Measurements from ENCODE around the gene LIN9. TPM values are rescaled to one million over a fixed set of nuclear protein-coding genes. Genes with fewer than 3 reads are reported as not detected.

Gene LIN9
- total and polyA plus RNA-seq, 2 of the 13 experiments (the other 11 are each of a cell fraction or from before 2014, with no cell fraction given): 3.0 to 10.0 TPM

DNA sequence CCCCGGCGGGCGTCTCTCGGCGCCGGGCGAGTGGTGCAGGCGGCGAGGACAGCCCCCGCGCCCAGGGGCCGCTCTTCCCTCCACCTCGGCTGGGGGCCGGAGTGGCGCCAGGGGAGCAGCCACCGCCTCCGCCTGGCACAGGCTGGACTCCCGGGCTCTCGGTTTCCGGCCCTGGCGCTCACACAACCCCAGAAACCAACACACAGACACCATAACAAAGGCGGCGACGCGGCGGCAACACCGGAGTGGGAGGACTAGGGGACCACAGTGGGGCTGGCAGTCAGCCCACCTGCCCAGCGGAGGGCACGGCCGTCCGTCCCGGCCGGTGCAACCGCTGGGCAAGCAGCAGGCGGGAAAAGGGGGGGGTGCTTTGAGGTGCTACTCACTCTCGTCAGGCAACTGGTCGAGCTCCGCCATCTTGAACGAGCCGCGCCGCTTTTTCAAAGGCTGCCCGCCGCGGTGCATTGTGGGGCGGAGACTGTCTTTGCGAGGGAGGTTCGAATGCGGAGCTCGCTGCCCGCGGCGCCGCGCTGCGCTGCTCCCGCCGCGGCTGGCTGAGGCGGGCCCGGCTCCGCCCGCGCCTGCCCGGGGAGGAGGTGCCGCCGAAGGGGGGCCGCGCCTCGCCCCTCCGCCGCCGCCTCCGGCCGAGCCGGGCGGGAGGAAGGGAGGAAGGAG lies at the start of gene LIN9 (continued):
- TF ChIP-seq ZNF768 (CRISPR knock-in tag; IDR thresholded peaks at IDR 0.05) (peak; percentile 31; the same call in 1 of the 2 replicates), RAD51 (IDR thresholded peaks at IDR 0.05; ENCODE audit: borderline replicate concordance) (no peak), ZNF121 (CRISPR knock-in tag; IDR thresholded peaks at IDR 0.05) (0 out of 2 replicates have a peak, but pooled peaks have one; percentile 6), PBX2 (CRISPR knock-in tag; IDR thresholded peaks at IDR 0.05) (no peak), NFIC (IDR thresholded peaks at IDR 0.05; ENCODE audit: low read length) (no peak), ZMAT3 (CRISPR knock-in tag; conservative IDR thresholded peaks at IDR 0.05) (no peak), JUNB (CRISPR knock-in tag; IDR thresholded peaks at IDR 0.05; ENCODE audit: borderline replicate concordance) (peak; percentile 64; the same call in 1 of the 2 replicates), HIC2 (CRISPR knock-in tag; IDR thresholded peaks at IDR 0.05; ENCODE audit: low read depth) (peak; percentile 24; the same call in 1 of the 2 replicates), SRSF9 (IDR thresholded peaks at IDR 0.05; ENCODE audit: borderline replicate concordance, insufficient read depth, low read depth, low read length, poor library complexity, severe bottlenecking) (no peak), FOXA1 (IDR thresholded peaks at IDR 0.05) (no peak), FOXA1 (CRISPR knock-in tag; IDR thresholded peaks at IDR 0.05) (no peak), NONO (IDR thresholded peaks at IDR 0.05) (no peak), NONO (CRISPR knock-in tag; conservative IDR thresholded peaks at IDR 0.05) (no peak; the same call in 1 of the 2 replicates), FOXK2 (IDR thresholded peaks at IDR 0.05) (no peak), ZNF510 (CRISPR knock-in tag; IDR thresholded peaks at IDR 0.05; ENCODE audit: low read depth) (no peak), KAT8 (CRISPR knock-in tag; IDR thresholded peaks at IDR 0.05) (peak; percentile 38; the same call in 1 of the 2 replicates), ZEB1 (IDR thresholded peaks at IDR 0.05; ENCODE audit: insufficient replicate concordance, low read depth) (no peak), ZNF781 (CRISPR knock-in tag; IDR thresholded peaks at IDR 0.05; ENCODE audit: borderline replicate concordance, not compliant biosample characterization) (no peak), ONECUT2 (CRISPR knock-in tag; IDR thresholded peaks at IDR 0.05) (no peak), CCAR2 (optimal IDR thresholded peaks at IDR 0.05; ENCODE audit: low read depth, low read length) (no peak), NAIF1 (CRISPR knock-in tag; IDR thresholded peaks at IDR 0.05; ENCODE audit: borderline replicate concordance) (no peak), RCOR2 (CRISPR knock-in tag; IDR thresholded peaks at IDR 0.05) (no peak), ZNF225 (CRISPR knock-in tag; IDR thresholded peaks at IDR 0.05) (no peak), SMAD9 (CRISPR knock-in tag; IDR thresholded peaks at IDR 0.05) (no peak), GFI1 (CRISPR knock-in tag; IDR thresholded peaks at IDR 0.05; ENCODE audit: borderline replicate concordance) (no peak)
- TF ChIP-seq, protein P1, sequence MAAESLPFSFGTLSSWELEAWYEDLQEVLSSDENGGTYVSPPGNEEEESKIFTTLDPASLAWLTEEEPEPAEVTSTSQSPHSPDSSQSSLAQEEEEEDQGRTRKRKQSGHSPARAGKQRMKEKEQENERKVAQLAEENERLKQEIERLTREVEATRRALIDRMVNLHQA (CRISPR knock-in tag; IDR thresholded peaks at IDR 0.05): no peak
- TF ChIP-seq, protein P2, sequence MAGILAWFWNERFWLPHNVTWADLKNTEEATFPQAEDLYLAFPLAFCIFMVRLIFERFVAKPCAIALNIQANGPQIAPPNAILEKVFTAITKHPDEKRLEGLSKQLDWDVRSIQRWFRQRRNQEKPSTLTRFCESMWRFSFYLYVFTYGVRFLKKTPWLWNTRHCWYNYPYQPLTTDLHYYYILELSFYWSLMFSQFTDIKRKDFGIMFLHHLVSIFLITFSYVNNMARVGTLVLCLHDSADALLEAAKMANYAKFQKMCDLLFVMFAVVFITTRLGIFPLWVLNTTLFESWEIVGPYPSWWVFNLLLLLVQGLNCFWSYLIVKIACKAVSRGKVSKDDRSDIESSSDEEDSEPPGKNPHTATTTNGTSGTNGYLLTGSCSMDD (CRISPR knock-in tag; IDR thresholded peaks at IDR 0.05): no peak
